ENCODE data around the gene TBL1X.

DNA sequence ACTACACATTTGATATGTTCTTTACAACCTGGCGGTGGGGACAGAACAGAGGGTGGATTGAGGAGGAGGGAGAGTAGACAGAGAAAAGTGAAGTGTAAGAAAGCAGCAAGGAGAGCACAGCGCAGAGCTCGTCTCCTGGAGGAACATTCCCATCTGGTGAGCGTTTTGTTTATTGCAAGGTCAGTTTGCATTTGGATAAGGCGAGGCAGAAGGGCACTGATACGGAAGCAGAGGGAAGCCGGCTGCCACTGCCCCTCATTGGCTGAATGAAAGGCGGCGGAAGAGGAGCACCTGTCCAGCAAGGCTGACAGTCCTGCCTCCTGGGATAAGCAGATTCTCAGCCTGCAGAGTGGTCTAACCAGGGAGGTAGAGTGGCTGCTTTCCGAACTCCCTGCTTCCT lies 217.6 kb downstream of the TBL1X start:
- TF ChIP-seq, protein P1, sequence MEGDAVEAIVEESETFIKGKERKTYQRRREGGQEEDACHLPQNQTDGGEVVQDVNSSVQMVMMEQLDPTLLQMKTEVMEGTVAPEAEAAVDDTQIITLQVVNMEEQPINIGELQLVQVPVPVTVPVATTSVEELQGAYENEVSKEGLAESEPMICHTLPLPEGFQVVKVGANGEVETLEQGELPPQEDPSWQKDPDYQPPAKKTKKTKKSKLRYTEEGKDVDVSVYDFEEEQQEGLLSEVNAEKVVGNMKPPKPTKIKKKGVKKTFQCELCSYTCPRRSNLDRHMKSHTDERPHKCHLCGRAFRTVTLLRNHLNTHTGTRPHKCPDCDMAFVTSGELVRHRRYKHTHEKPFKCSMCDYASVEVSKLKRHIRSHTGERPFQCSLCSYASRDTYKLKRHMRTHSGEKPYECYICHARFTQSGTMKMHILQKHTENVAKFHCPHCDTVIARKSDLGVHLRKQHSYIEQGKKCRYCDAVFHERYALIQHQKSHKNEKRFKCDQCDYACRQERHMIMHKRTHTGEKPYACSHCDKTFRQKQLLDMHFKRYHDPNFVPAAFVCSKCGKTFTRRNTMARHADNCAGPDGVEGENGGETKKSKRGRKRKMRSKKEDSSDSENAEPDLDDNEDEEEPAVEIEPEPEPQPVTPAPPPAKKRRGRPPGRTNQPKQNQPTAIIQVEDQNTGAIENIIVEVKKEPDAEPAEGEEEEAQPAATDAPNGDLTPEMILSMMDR (IDR thresholded peaks at IDR 0.05; ENCODE audit: low read depth, low read length), result no peak
- no peak for TF ChIP-seq POLR2A (IDR thresholded peaks at IDR 0.05; ENCODE audit: extremely low read depth, insufficient read length)
- TF ChIP-seq, protein P2, sequence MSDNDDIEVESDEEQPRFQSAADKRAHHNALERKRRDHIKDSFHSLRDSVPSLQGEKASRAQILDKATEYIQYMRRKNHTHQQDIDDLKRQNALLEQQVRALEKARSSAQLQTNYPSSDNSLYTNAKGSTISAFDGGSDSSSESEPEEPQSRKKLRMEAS (IDR thresholded peaks at IDR 0.05; ENCODE audit: low read depth, low read length), result no peak

Measured in NB4 (cell line).